Hematopoietic multipotent progenitor cell treated with erythropoietin and hydrocortisone succinate and interleukin-3 and kit ligand, for 6 days (in vitro differentiated cells): ENCODE data around the gene GABRG3.

Source experiments
- DNase-seq: peaks from one replicate; pipeline ENCODE4 v3.0.0-alpha.2; 2015

The GABRG3 gene

DNA sequence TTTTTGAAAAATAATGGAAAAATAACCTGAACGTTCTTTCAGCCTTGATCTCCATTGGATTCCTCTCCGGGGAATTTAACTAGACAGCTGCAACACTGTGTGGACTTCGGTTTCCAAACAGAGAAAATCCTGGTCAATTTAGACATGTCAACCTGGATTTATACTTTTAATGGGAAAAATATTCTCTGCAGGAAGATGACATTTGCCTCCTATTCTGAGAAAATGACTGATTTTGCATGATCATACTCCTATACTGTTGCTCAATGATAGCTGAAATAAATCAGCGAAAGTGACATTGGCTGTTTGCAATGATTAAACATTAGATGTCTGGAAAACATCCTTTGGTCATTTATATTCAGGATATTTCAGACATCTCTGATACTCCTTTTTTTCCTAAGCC, 94.8 kb downstream of the GABRG3 start:
- no peak for DNase-seq

GRCh38 chr15:27066446-27066845, 95.5 kb downstream of the GABRG3 start:
- no peak for DNase-seq

- no peak for DNase-seq
Measured at GRCh38 chr15:27067175-27067574, 96.2 kb downstream of the GABRG3 start.

DNA sequence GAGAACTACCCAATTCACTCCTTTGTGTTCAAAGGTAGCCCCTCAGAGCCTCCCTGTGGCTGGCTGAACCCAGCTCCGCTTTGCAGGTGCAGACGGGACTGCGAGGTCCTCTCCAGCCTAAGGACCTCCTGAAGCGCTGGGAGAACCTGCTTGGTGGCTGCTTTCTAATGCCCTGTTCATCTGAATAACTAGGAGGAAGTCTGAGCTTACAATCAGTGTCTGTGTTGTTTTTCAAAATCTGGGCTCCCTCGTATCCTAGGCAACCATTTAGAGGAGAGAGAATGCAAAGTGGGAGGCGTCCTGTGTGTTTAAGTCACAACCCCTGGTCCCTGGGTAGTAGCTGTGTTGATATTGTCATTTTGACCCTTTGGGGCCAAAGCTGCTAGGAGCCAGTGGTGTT, 99.9 kb downstream of the GABRG3 start:
- DNase-seq: no peak

- DNase-seq: no peak
Measured at GRCh38 chr15:27074179-27074578, 103.2 kb downstream of the GABRG3 start.

DNA sequence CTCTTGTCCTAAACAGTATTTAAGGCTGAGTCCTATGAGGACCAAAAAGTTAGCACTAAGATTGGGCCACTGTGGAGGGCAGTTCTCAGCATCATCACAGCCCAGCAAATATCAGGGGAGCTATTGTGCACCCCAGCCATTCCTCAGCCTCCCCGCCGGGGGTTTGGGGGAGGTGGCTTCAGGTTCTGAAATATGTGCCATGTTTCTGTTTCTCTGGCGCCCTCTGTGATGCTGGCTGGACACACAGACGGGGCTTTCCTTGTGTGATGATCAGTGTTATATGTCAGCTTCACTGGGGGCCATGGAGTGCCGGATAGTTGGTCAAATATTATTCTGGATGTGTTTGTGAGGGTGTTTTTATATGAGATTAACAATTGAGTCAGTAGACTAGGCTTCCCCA, 106.8 kb downstream of the GABRG3 start:
- DNase-seq: no peak

GRCh38 chr15:27081676-27082418, 110.9 kb downstream of the GABRG3 start:
- no peak for DNase-seq

GRCh38 chr15:27082526-27082925, 111.5 kb downstream of the GABRG3 start:
- no peak for DNase-seq

DNA sequence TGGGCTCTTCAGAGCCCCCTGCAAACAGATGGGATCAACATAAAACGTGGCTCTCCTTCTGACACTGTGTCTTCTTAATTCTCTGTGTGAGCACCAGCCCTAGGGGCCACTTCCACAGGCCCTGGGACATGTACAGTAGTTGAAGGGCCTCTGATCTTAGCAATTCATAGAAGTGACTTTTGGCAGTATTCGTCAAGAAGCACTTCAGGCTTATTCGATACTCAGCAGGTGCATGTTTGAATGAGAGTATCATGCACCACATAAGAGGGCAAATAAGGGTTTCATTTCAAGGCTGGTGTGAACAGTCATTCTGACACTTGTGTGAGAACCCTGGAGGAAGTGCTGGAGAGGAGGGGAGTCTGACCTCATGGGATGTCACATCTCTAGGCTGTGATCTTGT, 113.9 kb downstream of the GABRG3 start:
- DNase-seq: no peak

DNA sequence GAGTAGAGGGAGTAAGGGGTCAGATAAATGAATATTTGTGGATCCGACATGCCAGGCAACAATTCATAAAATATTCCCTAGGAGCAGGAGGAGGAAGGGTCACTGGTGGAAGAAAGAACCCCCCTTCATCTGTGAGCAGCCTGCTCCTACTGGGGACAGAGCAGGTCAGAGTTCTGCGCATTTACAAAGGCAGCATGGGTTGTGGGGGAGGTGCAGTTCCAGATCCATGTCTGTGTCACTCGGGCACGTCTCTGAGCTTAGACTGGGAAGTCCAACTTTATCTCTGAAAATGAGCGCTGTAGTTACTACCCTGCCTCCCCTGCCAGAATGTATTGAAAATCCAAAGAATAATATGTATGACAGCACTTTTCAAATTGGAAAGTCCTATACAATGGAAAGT, 115.2 kb downstream of the GABRG3 start:
- DNase-seq: no peak

- DNase-seq: no peak
Measured at GRCh38 chr15:27086805-27087204, 115.8 kb downstream of the GABRG3 start.

- DNase-seq: no peak
Measured at GRCh38 chr15:27087651-27088583, 116.9 kb downstream of the GABRG3 start.

- no peak for DNase-seq
Measured at GRCh38 chr15:27088584-27089232, 117.7 kb downstream of the GABRG3 start.

GRCh38 chr15:27089233-27089586, 118.2 kb downstream of the GABRG3 start:
- no peak for DNase-seq

DNA sequence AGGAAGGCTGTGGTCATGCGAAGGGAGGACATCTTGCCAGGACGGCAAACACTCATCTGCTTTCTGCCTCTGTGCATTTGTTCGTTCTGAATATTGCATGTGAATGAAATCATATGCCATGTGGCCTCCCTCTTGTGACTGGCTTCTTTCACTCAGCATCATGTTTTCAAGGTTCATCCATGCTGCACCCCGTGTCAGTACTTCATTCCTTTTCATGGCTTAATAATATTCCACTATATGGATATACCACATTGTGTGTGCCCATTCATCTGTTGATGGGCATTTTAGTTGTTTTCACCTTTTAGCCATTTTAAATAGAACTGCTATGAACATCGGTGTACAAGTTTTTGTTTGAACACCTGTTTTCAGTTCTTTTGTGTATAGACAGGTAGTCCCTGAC, 118.7 kb downstream of the GABRG3 start:
- DNase-seq: no peak

DNA sequence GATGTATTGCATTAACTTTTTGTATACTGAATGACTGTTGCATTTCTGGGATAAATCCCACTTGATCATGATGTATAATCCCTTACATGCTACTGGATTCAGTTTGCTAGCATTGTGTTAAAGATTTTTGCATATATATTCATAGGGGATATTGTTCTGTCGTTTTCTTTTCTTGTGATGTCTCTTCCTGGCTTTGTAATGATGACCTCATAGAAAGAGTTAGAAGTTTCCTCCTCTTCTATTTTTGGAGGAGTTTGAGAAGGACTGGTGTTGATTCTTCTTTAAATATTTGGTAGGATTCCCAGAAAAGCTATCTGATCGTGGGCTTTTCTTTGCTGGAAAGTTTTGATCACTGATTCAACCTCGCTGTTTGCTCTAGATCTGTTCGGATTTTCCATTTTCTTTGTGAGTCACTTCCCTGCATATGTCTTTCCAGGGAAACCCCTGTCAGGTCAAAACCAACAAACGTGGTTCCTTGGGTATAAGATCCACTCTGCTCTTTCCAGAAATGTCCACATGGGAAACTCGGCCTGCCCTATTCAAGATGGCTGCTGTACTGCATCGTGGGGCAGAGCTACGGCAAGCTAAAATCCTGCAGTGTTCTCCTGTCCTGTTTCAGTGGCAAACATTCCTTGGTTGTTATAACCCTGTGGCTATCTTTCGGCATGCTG, 120.4 kb downstream of the GABRG3 start:
- no peak for DNase-seq

GRCh38 chr15:27092390-27092789, 121.4 kb downstream of the GABRG3 start:
- DNase-seq: no peak

DNA sequence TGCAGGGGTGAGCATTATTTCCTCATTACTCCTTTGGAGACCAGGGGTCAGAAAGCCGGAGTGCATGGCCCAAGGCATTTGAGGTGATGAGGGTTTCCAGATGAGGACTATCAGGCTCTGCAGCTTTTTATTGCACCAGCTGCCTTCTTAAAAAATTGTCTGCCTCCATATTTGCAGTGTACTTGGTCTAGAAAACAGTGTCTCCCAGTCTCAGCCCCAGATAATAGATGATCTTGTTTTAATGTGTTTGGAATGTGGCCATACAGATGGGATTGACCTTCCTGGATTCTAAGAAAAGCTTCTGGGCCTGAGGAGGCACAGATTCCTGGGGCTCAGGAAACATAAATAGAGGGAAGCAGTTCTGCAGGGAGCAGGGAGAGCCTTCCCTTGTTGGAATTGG, 123.3 kb downstream of the GABRG3 start:
- no peak for DNase-seq

GRCh38 chr15:27095886-27096624, 125.1 kb downstream of the GABRG3 start:
- no peak for DNase-seq

- DNase-seq: no peak
Measured at GRCh38 chr15:27097506-27097905, 126.5 kb downstream of the GABRG3 start.

DNA sequence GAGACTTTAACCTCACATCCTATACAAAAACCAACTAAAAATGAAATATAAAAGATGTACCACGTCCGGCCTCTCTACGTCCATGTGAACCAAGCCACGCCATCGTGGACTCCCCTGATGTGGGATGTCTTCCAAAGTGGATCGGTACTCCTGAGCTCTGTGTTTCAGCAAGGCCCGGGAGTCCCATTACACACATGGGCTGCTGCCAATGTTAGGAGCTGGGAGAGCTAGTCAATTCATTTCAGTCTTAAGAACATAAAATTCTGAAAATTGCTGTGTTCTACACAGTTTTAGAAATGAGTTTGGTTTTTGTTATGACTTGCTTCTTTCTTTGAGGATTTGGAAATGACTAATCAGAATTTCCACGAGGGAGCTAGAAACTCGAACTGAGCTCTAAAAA, 131.0 kb downstream of the GABRG3 start:
- no peak for DNase-seq

- DNase-seq: no peak
Measured at GRCh38 chr15:27111323-27111722, 140.3 kb downstream of the GABRG3 start.
